ENCODE measurements around the gene TATDN2.
A peak's percentile ranks its signal among the peaks of the same experiment; 100 is the strongest.
"Not testable (repeated sequence)": the region's sequence is repeated elsewhere in the genome, so short reads cannot be mapped to it uniquely, and the experiment has no call there.

TATDN2 gene

DNA sequence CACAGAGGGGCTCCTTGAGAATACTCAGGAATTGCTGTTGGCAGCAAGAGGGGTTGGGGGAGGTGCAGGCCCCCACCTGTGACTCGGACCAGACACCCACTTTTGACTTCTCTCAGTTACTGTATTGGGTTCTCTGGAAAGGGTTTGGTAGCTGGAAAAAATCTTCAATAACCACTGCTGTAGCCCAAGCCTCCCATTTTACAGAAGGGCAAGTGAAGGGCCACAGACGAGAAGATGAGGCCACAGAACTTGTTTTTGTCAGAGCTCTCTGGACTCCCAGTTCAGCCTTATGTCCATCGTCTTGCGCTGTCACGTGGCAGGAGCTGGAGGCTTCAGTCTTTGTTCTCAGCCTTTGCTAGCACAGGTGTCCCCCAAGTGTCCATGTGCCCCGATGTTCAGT lies 12.7 kb upstream of the TATDN2 start:
- DNase-seq = no peak

- no peak for DNase-seq
Measured at GRCh38 chr3:10238345-10239183, 9.7 kb upstream of the TATDN2 start.

GRCh38 chr3:10240799-10241198 lies 7.5 kb upstream of the TATDN2 start:
- no peak for DNase-seq

DNA sequence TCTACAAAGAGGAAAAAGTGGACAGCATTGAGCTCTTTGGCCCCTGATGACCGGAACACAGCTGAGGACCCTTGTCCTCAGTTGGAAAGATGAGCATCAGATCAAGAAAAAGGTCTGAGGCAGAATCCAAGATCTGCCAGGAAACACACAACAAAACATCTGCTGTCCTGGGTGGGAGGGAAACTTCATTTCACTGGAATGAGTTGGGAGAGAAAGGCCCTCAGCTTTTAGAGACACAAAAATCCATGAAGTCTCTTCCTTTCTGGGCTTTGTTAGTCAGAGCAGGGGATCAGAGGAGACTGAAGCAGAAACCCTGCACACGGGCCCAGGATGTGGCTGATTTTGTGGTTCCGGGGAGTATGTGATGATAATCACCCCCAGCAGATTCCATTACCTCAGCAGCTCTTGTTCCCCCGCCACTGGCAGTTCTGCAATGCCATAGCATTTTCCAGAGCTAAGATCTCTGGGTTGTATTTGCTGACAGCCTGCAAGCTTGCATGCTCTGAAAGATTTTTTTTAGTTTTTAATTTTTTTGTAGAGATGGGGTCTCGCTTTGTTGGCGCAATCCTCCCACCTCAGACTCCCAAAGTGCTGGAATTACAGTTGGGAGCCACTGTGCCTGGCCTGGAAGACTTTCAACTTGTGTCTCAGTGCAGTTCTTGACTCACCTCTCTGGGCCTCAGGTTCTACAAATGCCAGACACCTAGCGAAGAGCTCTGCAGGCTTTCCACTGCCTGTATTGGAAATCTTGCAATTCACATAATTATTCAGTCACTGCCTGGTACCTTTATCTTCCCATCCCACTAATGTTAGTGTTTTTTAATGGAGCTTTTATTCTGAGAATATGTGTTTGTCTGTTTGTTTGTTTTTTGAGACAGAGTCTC lies 5.8 kb upstream of the TATDN2 start:
- no peak for DNase-seq

DNA sequence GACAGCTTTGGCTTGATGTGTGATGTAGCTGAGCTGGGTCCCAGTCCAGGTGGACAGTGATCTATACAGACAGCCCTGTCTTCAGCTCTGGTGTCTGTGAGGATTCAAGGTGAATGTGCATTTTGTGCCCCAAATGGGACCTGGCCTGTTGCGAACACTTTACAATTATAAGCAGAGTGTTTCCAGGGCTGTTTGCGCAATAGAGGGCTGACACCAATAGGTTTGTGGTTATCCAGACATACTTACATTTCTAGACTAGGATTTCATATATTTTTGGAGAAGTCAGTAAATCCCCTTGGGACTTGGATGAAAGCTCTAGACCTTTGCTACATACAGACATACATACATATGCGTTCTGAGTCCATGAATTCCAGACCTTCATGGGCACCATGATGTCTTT lies 4.2 kb upstream of the TATDN2 start:
- peak in 1 of 2 donors; percentile 42 for DNase-seq

- DNase-seq = no peak
Measured at GRCh38 chr3:10245081-10245712, 3.1 kb upstream of the TATDN2 start.

DNA sequence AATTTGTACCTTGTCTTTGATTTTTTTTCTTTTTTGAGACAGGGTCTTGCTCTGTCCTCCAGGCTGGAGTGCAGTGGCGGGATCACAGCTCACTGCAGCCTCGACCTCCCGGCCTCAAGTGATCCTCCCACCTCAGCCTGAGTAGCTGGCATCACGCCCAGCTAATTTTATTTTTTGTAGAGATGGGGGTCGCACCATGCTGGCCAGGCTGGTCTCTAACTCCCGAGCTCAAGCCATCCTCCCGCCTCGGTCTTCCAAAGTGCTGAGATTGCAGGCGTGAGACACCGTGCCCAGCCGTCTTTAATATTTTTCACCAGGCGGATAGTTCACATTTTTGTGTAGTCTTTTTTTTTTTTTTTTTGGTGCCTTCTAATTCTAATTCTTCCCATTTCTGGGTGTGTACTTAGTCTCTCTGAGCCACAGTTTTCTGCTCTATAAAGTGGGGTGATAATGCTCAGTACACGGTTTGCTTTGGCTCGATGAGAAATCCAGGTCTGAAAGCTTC lies 528 bp upstream of the TATDN2 start:
- no peak for DNase-seq

DNA sequence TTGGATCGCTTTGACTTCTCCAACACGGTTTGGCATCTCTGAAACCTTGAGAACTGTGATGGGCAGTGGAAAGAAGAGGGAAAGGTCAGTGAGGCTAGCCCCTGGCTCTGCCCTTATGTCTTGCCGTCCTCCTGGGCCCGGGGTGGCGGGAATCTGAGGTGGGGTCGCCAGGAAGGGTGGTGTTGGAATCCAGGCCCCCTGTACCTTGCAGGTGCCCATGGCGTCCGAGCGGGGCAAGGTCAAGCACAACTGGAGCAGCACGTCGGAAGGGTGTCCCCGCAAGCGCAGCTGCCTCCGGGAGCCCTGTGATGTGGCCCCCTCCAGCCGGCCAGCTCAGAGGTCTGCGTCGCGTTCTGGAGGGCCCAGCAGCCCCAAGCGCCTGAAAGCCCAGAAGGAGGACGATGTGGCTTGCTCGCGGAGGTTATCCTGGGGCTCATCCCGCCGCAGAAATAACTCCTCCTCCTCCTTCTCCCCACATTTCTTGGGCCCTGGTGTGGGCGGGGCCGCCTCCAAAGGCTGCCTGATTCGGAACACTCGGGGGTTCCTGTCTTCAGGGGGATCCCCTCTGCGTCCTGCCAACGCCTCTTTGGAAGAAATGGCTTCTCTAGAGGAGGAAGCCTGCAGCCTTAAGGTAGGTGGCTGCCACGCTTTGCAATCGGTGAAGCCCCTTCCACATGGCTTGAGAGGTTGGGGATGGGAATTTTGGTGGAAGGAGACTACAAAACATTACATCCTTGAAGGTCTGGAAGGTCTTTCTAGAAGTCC lies 907 bp downstream of the TATDN2 start:
- peak; percentile 80 to 89 for DNase-seq

GRCh38 chr3:10249833-10250232 lies 1.6 kb downstream of the TATDN2 start:
- DNase-seq = no peak

DNA sequence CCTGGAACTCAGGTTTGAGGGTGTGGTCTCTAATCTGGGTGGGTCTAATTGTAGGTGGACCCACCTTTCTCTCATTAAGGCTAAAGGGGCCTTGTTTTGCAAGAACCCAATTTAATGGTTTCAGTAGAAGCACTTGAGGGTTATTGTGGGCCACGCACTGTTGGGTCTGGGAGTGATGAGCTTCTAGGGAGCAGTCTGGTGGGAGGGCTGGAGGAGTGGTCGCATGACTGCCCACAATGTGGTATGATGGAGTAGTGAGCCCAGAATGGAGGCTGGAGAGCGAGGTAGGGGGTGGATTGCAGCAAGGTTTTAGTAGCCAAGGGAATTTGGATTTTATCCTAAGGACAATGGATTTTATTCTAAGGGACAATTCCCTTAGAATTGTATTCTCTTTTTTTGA lies 2.7 kb downstream of the TATDN2 start:
- DNase-seq = no peak

DNA sequence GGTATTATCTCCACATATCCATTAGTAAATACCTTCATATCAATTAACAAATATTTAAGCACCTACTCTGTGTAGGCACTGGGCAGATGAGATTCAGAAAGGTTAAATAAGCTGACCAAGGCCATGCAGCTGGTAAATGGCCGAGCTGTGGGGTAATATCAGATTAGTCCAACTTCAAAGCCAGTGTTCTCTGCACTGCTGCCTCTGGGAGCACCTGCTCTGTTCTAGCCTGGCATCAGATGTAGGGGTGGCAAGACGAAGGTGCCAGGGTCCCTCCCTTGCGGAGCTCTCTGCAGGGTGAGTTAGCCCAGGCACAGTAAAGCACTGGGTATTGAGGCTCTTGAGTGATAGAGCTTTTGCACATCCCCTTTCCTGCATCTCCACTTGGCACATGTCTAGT lies 5.5 kb downstream of the TATDN2 start:
- no peak for DNase-seq

DNA sequence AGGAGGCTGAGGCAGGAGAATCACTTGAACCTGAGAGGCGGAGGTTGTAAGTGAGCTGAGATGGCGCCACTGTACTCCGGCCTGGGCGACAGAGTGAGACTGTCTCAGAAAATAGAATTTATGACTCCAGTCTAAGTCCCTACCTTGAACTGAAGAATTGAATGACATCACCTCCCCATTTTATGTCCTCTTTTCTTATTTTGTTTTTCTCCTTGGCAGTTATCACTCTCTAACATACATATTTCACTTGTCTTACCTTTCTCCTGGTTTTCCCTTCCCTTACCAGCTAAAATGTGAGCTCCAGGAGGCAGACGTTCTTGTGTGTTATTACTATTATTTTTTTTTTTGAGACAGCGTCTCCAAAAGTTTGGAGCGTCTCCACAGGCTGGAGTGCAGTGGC lies 7.6 kb downstream of the TATDN2 start:
- DNase-seq = no peak

GRCh38 chr3:10259036-10259435 lies 10.8 kb downstream of the TATDN2 start:
- DNase-seq = no peak

GRCh38 chr3:10259798-10260197 lies 11.5 kb downstream of the TATDN2 start:
- no peak for DNase-seq

GRCh38 chr3:10260211-10260701 lies 12.0 kb downstream of the TATDN2 start:
- DNase-seq = no peak

DNA sequence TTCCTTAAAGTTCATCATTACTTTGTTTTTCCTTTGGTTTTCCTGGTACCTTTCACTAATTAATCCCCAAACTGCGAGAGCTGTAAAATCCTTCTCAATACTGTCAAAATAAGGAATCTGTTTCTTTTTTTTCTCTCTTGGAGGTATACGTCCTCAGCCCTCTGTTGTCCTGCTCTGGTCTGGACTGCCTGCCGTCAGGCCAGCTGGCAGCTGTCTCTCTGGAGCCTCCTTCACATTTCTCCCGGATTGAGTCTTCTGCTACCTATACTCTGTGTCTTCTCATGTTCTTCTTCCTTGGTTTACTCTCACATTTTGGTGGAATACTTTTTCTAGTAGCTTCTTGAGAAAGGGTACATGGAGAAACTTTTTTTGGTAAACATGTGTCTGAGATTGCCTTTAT lies 13.8 kb downstream of the TATDN2 start:
- DNase-seq = no peak

DNA sequence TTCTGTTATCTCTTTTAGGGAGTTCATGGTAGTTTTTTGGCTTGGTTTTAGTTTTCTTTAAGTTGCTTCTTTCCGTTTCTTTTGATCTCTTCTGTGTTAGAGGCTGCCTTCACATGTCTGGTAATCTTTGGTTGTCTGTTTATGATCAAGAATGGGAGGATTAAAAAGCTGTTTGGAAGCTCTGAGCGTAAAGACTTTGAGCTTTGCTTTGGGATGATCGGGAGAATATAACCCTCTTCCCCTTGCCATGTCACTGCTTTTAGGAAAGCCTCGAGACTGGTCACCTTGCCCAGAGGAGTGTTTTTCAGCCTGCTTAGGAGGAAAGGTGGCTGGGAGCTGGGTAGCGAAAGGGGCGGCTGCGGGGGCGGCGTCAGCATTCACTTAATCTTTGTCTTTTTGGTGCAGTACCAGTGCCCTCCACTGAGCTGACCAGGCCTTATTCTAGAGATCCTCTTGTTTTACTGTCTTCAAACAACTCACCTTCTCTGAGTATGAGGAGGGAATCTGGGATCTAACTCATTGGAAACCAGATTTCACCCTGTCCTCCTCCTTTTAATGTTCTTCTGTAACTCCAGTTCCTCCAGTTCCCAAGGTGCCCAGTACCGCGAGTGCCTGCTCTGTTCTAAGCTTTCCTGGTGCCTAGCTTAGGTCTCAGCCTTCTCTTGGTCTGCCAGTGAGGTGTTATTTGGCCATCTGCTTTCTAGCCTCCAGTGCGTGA lies 15.5 kb downstream of the TATDN2 start:
- DNase-seq = peak; percentile 29 to 54

DNA sequence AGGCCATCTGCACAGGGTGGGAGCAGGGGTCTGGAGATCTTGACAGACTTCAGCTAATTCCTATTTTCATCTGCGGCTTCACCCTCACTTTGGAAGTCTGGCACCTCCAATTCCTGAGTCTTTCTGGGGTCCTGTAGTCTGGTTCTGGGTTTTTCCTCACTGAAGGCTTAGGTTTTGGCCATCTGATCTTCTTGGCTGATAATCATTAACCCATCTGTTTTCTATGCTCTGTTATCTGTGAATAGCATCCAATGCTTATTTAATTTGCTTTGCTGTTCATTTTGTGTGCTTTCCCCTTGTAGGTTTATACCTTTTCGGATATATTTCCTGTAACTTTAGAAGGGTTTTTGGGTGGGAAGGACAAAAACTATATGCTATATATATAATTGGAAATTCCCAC lies 17.6 kb downstream of the TATDN2 start:
- no peak for DNase-seq

DNA sequence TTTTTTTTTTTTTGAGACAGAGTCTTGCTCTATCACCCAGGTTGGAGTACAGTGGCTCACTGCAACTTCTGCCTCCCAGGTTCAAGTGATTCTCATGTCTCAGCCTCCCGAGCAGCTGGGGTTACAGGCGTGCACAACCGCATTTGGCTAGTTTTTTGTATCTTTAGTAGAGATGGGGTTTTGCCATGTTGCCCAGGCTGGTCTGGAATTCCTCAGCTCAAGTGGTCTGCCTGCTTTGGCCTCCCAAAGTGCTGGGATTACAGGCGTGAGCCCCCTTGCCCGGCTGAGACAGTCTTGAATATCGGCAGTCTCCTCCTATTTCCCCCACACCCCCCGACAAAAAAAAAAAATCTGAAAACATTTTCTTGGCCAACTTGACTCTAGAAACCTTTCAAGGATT lies 18.7 kb downstream of the TATDN2 start:
- DNase-seq = not testable (repeated sequence)

GRCh38 chr3:10268116-10268515 lies 19.9 kb downstream of the TATDN2 start:
- DNase-seq = no peak

- DNase-seq = no peak
Measured at GRCh38 chr3:10268930-10269329, 20.7 kb downstream of the TATDN2 start.

- DNase-seq = no peak
Measured at GRCh38 chr3:10269443-10269842, 21.2 kb downstream of the TATDN2 start.

All from inflammatory macrophage treated with lipopolysaccharide for 1 hour (primary cell).